HepG2 (cell line): ENCODE results near the gene GOT2. TPM values are rescaled to one million over a fixed set of nuclear protein-coding genes. Genes with fewer than 3 reads are reported as not detected.
A peak's percentile ranks its signal among the peaks of the same experiment; 100 is the strongest.

Experiments used
- ATF4 ChIP-seq, 2 experiments: fragments of 450-650 bp in 1 of 2; sonication (generic) in 1 of 2; formaldehyde crosslinking; IDR thresholded peaks; 2 replicates each; pipeline versions ENCODE4 v1.5.0 to v1.8.0; 2020 to 2022; ENCODE audit warnings: mild to moderate bottlenecking in 1 of 2, missing genetic modification reagents in 1 of 2
- EEA1 ChIP-seq: sonication (generic); formaldehyde crosslinking; IDR thresholded peaks from 2 replicates; pipeline ENCODE4 v1.5.1; 2020; ENCODE audit warnings: mild to moderate bottlenecking, missing genetic modification reagents, borderline replicate concordance
- HMG20A ChIP-seq: IDR thresholded peaks from 2 replicates; pipeline ENCODE4 v1.6.1; 2016; ENCODE audit warnings: borderline replicate concordance
- HOXA7 ChIP-seq: sonication (generic); formaldehyde crosslinking; IDR thresholded peaks from 2 replicates; pipeline ENCODE4 v1.8.1; 2022; ENCODE audit warnings: mild to moderate bottlenecking, missing genetic modification reagents, moderate library complexity
- HOXD1 ChIP-seq: sonication (generic); formaldehyde crosslinking; IDR thresholded peaks from 2 replicates; pipeline ENCODE4 v1.5.0; 2020; ENCODE audit warnings: missing genetic modification reagents
- IKZF4 ChIP-seq: sonication (generic); formaldehyde crosslinking; IDR thresholded peaks from 2 replicates; pipeline ENCODE4 v1.5.1; 2020; ENCODE audit warnings: borderline replicate concordance, mild to moderate bottlenecking, low read depth, missing genetic modification reagents; ENCODE audit errors: not compliant biosample characterization
- KLF13 ChIP-seq: sonication (generic); formaldehyde crosslinking; IDR thresholded peaks from 2 replicates; pipeline ENCODE4 v1.4.0; 2020; ENCODE audit warnings: mild to moderate bottlenecking, missing genetic modification reagents
- MAFF ChIP-seq: IDR thresholded peaks from 2 replicates; pipeline ENCODE4 v1.6.1; 2011; ENCODE audit warnings: low read depth, low read length, improper control_type of control experiment
- MXI1 ChIP-seq: IDR thresholded peaks from 3 replicates; pipeline ENCODE4 v1.6.1; 2012; ENCODE audit warnings: low read depth, low read length, inconsistent platforms, borderline replicate concordance
- NR2F6 ChIP-seq, 2 experiments: IDR thresholded peaks; 2 replicates each; pipeline ENCODE4 v1.6.1; 2016; ENCODE audit warnings: antibody characterized with exemption in 1 of 2, mild to moderate bottlenecking in 1 of 2
- ONECUT2 ChIP-seq: sonication (generic); formaldehyde crosslinking; IDR thresholded peaks from 2 replicates; pipeline ENCODE4 v1.4.0; 2020; ENCODE audit warnings: missing genetic modification reagents
- PHB2 ChIP-seq: fragments of 450-650 bp; IDR thresholded peaks from 2 replicates; pipeline ENCODE4 v1.6.1; 2018; ENCODE audit not compliant: partially characterized antibody
- SETDB1 ChIP-seq: sonication (generic); formaldehyde crosslinking; IDR thresholded peaks from 2 replicates; pipeline ENCODE4 v1.5.1; 2020; ENCODE audit warnings: missing genetic modification reagents, mild to moderate bottlenecking, borderline replicate concordance
- SIN3A ChIP-seq: IDR thresholded peaks from 2 replicates; pipeline ENCODE4 v1.6.1; 2011; ENCODE audit warnings: low read depth, mild to moderate bottlenecking, control low read depth, low read length, borderline replicate concordance
- TAF1 ChIP-seq: sonication (generic); formaldehyde crosslinking; IDR thresholded peaks from 2 replicates; pipeline ENCODE4 v1.4.0; 2020; ENCODE audit warnings: missing genetic modification reagents
- TOPORS ChIP-seq: sonication (generic); formaldehyde crosslinking; IDR thresholded peaks from 2 replicates; pipeline ENCODE4 v1.8.0; 2023; ENCODE audit warnings: mild to moderate bottlenecking, missing genetic modification reagents
- TRAFD1 ChIP-seq: sonication (generic); formaldehyde crosslinking; IDR thresholded peaks from 2 replicates; pipeline ENCODE4 v1.5.1; 2020; ENCODE audit warnings: missing genetic modification reagents, mild to moderate bottlenecking, borderline replicate concordance
- ZEB1 ChIP-seq: IDR thresholded peaks from 2 replicates; pipeline ENCODE4 v1.6.1; 2012; ENCODE audit warnings: mild to moderate bottlenecking, low read depth, inconsistent platforms; ENCODE audit not compliant: insufficient replicate concordance
- ZNF317 ChIP-seq: sonication (generic); formaldehyde crosslinking; IDR thresholded peaks from 2 replicates; pipeline ENCODE4 v1.5.0; 2020; ENCODE audit warnings: mild to moderate bottlenecking, missing genetic modification reagents
- ZNF326 ChIP-seq: sonication (generic); formaldehyde crosslinking; IDR thresholded peaks from 2 replicates; pipeline ENCODE4 v1.4.0; 2020; ENCODE audit warnings: missing genetic modification reagents, borderline replicate concordance
- ZNF382 ChIP-seq: sonication (generic); formaldehyde crosslinking; IDR thresholded peaks from 2 replicates; pipeline ENCODE4 v1.5.0; 2020; ENCODE audit warnings: missing genetic modification reagents, mild to moderate bottlenecking, borderline replicate concordance
- ZNF441 ChIP-seq: sonication (generic); formaldehyde crosslinking; IDR thresholded peaks from 2 replicates; pipeline ENCODE4 v1.7.0; 2021; ENCODE audit warnings: missing genetic modification reagents, borderline replicate concordance
- ZNF460 ChIP-seq: sonication (generic); formaldehyde crosslinking; IDR thresholded peaks from 2 replicates; pipeline ENCODE4 v1.5.1; 2020; ENCODE audit warnings: missing genetic modification reagents, mild to moderate bottlenecking, borderline replicate concordance
- ZNF546 ChIP-seq: sonication (generic); formaldehyde crosslinking; conservative IDR thresholded peaks from 2 replicates; pipeline ENCODE4 v1.8.1; 2023; ENCODE audit warnings: mild to moderate bottlenecking, missing genetic modification reagents
- ZNF772 ChIP-seq: sonication (generic); formaldehyde crosslinking; IDR thresholded peaks from 2 replicates; pipeline ENCODE4 v1.5.0; 2020; ENCODE audit warnings: mild to moderate bottlenecking, missing genetic modification reagents
- polyA plus RNA-seq, 8 experiments: library from polyadenylated mRNA; depleted of rRNA in 3 of 8; stranded (reverse) in 7 of 8; unstranded in 1 of 8; fragments of >200 nt; fragmentation: Illumina TruSeq in 4 of 8; extraction: Trizol in 4 of 8; gene quantifications; 2 replicates each; pipeline versions ENCODE4 v1.2.1 to v1.2.3, GENCODE V29; 2011 to 2016; ENCODE audit warnings: low read depth in 4 of 8, missing spikeins in 1 of 8, mixed read lengths in 1 of 8; ENCODE audit not compliant: insufficient read depth in 1 of 8
- total RNA-seq, 5 experiments: library from RNA; depleted of rRNA; stranded (reverse); fragments of >200 nt; fragmentation: Illumina TruSeq; extraction: Trizol; gene quantifications; 2 replicates each; pipeline ENCODE4 v1.2.3, GENCODE V29; 2016; ENCODE audit warnings: low read depth in 1 of 5

GOT2 gene
- total and polyA plus RNA-seq, 2 of the 13 experiments (the other 11 are each of a cell fraction or from before 2014, with no cell fraction given) = 32.6 to 121 TPM

- TF ChIP-seq TRAFD1 (CRISPR knock-in tag) (peak; percentile 95; the same call in 1 of the 2 replicates), HOXD1 (peak; percentile 78; the same call in 1 of the 2 replicates), ZNF382 (CRISPR knock-in tag) (no peak), HMG20A (CRISPR knock-in tag) (no peak), ZNF326 (CRISPR knock-in tag) (no peak), SETDB1 (CRISPR knock-in tag) (no peak), NR2F6 (IDR thresholded peaks at IDR 0.05) (no peak), NR2F6 (CRISPR knock-in tag; IDR thresholded peaks at IDR 0.05) (no peak; the same call in 1 of the 2 replicates), ZNF772 (CRISPR knock-in tag) (peak; percentile 74), HOXA7 (CRISPR knock-in tag) (no peak), IKZF4 (CRISPR knock-in tag) (peak; percentile 58), EEA1 (CRISPR knock-in tag) (no peak), ZNF441 (CRISPR knock-in tag) (peak; percentile 80), TAF1 (CRISPR knock-in tag) (peak; percentile 72; the same call in 1 of the 2 replicates), ZEB1 (no peak), ZNF460 (CRISPR knock-in tag) (no peak), ZNF546 (CRISPR knock-in tag) (no peak), ONECUT2 (CRISPR knock-in tag) (0 out of 2 replicates have a peak, but pooled peaks have one; percentile 19), MXI1 (peak; percentile 91; the same call in 2 of the 3 replicates), ATF4 (CRISPR knock-in tag; IDR thresholded peaks at IDR 0.05) (no peak), SIN3A (peak; percentile 98), ZNF317 (CRISPR knock-in tag) (0 out of 2 replicates have a peak, but pooled peaks have one; percentile 65), TOPORS (CRISPR knock-in tag) (0 out of 2 replicates have a peak, but pooled peaks have one; percentile 44), KLF13 (no peak), PHB2 (no peak), MAFF (no peak)
These were observed 49.6 kb downstream of the GOT2 start, which contains the start of gene SLC38A7 (continued) for GRCh38 chr16:58684354-58685083.
